Kasumi-1 (cell line): ENCODE results near the gene TENT4A.
A peak's percentile ranks its signal among the peaks of the same experiment; 100 is the strongest.

ENCODE experiments used
- DNase-seq, 2 experiments: peaks; one replicate each; lab custom pipeline; 2025; lab: John Stamatoyannopoulos, UW

Gene TENT4A

DNA sequence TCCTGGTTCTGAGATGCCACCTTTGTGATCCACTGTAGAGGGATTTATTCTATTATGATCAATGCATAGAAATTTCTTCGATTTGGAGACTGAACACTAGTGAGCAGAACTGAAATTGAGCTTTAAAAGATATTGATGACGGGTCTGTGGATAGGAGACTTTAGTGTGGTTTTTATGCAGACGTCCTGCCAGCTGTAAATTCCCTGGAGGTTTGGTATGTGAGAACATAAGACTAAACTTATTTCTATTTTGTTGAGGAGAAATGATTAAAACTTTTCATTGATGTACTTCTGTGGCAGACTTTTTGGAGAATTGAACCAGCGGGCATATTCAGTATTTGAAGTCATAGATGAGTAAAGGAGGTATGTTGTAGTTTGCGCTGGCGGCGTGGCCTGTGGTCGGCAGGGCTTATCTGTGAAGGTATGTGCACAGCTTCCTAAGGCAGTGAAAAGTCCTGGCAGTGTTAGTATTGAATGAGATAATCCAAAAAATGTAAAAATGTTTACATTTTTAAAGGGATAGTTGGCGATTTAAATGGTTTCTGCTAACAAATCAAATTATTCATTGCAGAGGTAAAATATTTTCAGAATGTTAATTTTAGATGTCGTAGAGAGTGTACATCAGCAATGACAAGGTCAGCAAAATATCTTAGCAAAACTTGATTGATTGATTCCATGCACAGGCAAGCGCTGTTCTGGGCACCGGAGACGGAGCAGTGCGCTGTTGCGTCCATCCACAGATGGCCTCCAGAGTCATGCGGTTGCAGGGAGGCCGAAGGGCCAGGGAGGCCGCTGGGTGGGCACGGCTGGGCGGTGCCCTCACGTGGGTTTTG lies 20.4 kb downstream of the TENT4A start:
- DNase-seq, result no peak

DNA sequence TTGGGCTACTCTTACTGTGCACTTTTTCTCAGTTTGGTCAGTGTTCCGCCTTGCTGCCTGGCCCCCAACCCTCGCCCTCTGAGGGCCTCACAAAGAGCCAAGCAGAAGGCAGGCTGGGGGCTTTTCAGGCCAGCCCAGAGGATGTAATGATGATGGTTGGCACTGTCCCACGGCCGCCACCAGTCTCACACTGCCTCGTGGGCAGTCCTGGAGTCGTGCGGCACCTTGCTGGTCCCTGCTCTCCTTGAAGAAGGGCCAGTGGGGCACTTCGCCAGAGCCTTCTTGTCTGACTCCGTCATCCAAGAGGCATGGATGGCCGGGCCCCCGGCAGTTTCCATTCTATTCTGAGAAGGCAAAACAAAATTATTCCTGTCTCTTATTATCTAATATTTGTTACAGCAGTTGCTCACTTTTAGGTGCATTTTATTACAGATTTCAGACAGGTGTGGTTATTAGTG lies 21.0 kb downstream of the TENT4A start:
- DNase-seq, result no peak

DNA sequence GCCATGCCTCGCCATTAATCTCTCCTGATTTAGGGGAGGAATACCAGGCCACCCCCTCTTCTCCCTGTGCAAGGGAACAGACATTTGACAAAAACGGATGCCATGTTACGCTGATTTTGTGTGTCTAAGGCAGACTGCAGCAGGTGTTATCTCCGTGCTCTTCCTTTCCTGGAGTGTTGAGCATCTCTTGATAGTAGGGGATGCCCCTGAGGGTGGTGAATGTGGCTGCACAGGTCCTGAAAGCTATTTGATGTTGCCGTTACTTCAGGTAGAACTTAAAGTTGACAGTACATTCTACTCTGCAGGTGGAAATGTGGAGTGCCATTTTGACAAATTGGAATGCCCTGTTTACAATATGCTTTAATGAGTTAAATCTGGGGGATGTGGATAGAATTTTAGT lies 21.5 kb downstream of the TENT4A start:
- DNase-seq, result no peak

DNA sequence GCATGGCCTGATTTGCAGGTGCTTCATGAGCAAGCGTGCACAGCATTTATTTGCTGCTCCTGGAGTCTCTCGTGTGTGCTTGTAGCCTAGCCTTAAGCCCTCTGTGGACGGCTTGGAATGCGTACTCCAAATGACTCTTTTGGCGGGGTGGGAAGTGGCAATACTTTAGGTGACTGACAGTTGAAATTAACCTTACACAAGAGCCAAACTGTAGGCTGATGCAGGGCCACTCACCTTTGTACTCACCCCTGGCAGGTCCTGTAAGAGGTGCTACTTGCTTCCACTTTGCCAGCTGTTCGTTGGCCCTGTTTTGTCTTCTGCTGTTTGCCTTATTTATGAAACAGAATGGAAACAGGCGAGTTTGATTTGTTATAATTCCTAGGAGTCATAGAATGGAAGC lies 22.9 kb downstream of the TENT4A start:
- DNase-seq, result no peak

DNA sequence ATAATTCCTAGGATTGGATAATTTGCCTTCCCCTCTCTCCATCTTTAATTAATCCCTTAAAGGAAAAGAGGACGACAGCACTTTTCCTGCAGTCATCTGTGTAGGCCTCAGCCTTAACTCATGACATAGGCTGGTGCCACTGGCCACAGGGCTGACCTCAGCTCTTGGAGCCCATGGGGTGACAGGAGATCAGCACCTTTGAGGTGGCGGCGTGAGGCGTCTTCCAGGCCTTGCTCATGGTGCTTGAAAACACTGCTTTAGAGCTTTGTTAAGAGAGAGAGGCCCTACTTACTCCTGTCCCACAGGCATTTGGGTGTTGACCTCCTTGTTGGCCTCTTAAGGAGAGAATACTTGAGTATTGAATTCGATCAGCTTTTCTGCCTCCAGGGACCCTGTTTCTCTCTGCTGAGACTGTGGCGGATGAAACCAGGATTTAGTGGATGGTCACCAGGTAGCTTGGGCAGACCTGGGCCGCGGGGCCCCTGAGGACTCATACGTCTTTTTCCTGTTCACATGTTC lies 23.4 kb downstream of the TENT4A start:
- DNase-seq, result no peak

DNA sequence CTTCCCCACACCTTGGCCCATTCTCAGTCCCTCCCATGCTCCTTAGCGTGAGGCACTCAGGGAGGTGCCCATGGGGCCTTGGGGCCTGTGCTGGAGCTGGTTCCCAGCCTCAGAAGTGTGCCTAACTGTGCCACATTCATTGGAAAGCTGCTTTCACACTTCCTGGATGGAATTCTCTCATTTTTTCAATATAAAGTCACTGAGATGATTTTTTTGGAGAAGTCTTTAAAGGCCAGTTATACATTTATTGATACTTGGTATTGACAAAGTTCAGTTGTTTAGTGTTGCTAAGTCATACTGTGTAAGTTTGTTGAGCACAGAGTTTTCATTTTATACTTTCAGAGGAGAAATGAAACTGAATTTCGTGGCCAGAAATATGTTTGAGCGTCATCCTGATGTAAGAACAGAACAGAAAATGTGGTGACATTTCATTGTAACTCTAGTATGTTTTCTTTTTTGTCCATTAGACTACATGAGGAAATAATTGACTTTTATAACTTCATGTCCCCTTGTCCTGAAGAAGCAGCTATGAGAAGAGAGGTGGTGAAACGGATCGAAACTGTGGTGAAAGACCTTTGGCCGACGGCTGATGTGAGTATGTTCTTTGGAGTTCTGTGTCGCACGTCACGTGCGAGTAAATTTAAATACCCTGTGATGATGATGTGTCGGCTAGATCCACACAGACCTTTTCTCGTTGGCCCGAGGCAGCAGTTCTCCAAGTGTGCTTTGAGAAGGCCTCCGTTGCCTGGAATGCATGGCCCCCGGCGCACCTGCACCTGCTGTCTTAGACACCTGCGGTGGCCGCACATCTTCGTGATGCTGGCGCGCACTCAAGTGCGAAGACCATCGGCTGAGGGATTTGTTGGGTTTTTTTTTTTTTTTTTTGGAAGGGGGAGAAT lies 24.1 kb downstream of the TENT4A start:
- no peak for DNase-seq

DNA sequence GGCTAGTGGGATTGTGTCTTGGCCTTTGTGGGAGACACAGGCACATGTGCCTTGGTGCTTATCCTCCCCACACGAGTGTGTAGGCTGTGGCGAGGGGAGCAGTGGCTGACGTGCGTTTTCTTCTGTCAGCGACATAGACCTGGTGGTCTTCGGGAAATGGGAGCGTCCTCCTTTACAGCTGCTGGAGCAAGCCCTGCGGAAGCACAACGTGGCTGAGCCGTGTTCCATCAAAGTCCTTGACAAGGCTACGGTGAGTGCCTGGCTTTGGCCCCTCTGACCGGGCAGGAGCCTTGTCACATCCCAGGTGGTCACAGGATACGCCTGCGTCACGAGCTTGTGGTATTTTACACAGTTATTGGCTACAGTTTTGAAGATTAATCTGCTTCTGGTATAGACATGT lies 26.4 kb downstream of the TENT4A start:
- no peak for DNase-seq

DNA sequence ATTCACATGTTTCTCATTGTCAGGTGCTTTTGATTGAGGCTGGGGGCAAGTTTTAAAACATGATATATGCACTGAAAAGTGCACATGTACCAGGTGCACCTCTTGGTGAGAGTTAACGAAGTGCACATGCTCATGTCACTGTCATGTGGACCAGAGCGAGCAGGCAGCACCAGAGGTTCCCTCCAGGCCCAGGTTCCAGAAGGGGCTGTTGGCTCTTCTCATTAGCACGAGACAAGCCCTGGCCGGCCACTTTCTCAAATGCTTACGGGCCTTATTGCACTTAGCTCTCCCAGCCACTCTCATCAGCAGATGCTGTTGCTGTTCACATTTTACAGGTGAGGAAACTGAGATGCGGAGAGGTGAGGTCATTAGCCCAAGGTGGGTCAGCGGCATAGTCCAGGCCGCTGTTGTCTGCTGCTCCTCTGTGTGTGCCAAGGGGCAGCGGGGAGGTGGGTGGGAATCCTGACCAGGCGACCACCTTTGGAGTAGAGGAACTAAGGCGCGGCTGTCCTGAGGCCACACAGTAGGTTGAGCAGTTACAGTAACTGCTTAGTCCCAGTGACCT lies 27.4 kb downstream of the TENT4A start:
- DNase-seq, result no peak

DNA sequence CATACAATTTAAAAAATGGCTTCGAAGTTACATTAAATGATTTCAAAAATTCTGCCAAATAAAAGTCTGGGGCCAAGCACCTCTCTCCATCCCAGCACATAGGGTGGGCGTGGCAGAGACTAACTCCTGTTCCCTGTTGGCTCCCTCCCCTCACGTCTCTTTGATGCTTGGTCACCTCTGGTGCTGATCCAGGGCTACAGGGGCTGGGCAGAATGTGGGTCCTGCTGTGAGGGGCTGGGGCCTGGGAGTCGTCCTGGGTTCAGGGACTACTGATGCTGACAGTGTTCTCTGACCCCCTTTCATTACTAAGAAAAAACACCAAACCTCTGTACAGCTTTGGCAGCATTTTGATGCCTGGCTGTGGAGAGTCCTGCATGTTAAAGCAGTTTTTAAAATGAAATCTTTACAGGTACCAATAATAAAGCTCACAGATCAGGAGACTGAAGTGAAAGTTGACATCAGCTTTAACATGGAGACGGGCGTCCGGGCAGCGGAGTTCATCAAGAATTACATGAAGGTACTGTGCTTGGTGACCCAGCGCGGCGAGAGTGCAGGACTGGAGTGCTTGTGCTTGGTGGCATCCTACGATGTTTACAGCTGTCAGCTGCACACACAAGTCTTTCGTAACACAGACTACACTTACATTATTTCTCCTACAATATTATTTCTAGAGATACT lies 29.0 kb downstream of the TENT4A start:
- DNase-seq, result no peak

DNA sequence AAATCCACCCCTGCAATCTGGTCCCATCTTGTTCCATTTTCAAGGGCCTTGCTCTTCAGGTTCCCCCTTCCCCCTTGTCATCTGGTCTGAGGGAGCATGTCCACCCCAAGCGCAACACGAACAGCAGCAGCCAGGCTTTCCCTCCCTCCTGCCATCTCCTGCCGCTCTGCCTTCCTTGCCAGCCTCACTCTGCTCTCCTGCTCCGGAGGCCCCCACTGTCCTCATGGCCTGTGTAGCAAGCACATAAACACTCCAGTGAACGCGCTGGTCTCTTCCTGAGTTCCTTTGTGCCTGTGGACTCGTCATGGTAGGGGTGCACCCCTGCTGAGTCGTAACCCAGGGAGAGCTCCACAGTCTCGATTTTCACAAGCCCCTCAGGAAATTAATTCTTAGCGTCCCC lies 29.9 kb downstream of the TENT4A start:
- no peak for DNase-seq

DNA sequence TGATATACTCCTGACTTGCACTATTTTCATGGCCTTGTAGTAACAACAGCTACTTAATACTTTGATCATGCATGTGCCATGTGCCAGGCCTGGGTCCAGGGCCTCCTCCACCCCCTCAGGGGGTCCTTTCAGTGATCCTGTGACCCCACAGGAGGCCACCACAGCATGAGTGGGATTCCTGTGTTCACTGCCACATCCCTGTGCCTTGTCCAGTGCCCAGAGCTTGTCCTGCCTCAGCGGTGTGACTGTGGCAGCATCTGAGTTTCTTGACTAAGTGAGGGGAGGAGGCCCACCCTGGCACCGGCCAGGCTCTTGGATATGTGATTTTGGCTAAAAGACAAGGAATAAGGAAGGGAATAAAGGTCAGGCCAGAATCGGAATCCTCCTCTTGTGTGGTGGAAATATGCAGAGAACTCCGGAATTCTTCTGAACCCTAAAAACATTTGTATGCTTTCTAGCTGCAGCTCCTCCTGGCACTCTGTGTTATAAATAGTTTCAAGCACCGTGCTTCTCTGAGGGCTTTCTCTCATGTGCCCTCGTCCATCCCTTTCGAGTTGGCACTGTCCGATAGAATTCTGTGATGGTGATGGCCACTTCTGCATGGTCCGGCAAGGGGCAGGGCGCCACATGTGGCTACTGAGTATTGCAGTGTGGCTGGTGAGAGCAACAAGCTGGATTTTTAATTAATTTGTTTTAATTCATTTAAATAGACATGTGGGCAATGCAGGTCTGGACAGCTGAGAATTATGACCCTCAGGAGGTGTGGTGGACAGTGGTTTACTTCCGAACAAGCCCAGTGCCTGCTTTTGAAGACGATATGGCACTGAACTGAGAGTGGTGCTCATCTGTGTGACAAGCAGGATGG lies 31.8 kb downstream of the TENT4A start:
- DNase-seq, result no peak

DNA sequence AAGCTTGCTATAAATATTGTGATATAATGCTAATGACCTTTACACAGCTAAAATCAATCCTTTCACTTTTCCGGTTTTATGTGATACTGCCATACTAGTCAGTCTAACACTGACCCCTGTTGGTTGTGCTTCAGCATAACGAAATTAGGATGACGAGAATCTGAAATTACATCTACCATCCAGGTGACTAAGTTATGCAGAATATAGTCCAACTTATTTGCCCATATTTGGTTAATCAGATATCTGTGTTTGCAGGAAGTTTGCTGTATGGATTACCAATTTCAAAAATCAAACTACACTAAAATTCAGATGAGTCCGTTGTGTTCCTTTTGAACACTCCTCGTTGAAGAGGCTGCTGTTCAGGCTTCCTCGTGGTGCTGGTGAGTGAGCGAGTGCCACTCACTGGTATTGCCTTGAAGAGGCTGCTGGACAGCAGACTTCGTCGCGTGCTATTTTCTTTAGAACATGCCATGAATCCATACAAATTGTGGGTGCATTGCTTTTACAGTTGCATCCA lies 32.5 kb downstream of the TENT4A start:
- DNase-seq, result peak; percentile 51 to 66

DNA sequence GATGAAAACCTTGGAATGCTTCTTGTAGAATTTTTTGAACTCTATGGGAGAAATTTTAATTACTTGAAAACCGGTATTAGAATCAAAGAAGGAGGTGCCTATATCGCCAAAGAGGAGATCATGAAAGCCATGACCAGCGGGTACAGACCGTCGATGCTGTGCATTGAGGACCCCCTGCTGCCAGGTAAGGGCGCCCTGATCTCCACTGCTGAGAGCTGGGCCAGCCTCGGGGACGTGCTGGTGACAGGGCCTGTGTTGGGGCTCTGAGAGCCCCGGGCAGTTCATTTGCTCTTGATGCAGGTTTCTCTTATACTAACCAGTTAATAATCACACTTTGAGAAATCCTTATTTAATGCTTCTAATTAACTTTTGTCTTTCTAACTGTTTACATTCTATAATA lies 33.0 kb downstream of the TENT4A start:
- no peak for DNase-seq

DNA sequence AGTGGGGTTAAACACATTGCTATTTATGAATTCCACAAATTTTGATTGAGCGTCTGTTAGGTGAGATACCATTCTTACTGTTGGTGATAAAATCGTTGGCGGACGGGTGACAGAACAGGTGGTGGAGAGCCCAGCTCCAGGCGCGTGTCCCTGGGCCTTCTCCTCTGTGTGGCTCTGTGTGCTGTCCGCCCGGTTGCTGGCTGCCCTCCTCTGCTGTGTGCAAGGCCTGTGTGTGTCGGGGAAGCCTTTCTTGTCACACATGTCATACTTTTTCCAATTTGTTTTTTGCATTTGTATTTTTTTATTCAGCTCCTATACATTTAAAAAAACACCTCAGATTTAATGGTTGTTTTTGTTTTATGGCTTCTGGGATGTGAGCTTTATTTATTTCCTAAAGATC lies 33.9 kb downstream of the TENT4A start:
- DNase-seq, result no peak

DNA sequence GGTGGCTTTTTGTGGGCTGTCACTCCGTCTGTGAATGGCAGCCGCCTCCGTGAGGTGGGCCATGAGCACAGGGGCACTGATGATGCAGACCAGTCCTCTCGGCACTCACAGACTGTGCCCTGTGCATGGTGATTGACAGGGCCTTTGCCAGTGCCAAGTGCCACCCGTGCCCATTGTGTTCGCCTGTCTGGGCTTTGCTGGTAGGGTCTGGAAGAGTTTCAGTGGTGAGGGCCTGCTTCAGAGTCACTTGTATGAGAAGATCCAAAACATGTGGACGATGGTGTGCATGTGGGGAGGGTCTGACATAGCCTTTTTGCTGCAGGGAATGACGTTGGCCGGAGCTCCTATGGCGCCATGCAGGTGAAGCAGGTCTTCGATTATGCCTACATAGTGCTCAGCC lies 34.9 kb downstream of the TENT4A start:
- no peak for DNase-seq

DNA sequence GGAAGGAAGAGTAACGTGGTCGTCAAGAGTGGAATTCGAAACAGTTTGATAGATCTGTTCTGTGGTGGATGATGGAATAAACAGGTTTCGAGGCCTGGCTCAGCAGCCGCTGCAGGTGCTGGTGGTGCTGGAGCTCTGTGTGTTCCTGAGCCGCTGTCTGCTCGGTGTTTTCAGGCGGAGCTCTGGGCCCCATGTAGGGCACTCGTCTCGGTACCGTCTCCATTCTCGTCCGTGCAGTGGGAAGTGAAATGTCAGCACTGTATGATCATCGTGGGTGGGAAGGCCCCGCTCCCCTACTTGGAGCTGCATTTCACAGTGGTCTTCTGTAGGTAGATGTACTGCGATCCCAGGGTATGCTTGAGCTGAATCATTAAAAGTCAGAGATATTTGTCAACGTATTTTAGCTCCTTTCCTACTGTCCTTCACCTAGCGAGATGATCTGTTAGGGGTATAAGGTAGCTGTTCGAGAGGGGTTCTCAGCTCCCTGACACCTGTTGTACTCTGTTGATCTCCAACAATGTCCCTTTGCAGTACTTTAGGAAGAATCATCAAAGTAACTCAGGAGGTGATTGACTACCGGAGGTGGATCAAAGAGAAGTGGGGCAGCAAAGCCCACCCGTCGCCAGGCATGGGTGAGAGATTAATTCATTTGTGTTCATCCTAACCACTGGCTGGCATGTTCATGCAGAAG lies 35.9 kb downstream of the TENT4A start:
- no peak for DNase-seq

DNA sequence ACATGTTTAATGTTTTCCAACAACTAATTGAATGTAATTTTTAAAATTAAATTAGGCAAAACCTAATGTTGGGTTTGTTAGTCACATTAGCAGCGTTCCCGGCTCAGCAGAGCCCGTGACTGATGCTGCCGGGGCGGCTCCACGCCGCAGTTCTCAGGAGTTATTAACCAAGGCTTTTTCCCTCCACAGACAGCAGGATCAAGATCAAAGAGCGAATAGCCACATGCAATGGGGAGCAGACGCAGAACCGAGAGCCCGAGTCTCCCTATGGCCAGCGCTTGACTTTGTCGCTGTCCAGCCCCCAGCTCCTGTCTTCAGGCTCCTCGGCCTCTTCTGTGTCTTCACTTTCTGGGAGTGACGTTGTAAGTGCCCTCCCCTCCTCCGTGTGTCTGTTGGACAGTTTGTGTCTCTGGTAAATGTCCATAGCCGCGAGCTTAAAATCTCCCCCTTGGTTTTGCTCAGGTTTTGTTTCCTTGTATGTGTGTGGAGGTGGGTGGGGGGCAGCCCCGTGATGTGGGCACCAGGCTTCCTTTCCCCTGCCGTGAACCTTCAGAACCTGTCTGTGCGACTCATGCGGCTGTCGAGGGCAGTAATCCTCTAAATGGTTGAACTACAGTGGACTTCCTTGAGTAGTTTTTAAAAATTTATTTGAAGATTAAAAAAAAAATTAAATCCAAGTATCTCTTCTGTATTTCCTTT lies 37.1 kb downstream of the TENT4A start:
- no peak for DNase-seq

DNA sequence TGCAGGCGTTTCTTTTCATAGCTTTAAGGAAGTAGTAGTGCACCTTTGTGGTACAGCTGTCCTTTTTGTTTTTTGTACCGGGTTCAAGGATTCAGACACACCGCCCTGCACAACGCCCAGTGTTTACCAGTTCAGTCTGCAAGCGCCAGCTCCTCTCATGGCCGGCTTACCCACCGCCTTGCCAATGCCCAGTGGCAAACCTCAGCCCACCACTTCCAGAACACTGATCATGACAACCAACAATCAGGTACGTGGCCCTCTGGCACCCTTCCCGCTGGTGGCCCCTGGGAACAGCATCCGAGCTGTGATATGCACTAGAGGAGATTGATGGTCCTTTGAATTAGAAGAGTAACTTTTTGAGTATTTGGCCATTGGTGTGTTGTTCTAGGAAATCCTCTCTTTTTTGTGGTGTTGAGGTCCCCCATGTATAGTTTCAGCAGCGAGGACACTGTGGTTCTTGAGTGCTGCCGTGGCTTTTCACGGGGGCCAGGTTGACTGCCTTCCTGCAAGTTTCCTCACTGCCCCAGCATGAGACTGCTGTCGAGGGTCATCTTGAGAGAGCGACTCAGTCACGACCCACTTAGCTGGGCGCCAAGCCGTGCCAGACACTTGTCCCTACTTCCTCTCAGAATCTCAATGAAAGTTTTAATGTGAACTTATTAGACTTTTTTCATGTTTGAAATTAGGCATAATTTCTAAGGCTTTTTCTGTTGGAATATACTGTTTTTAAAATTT lies 37.9 kb downstream of the TENT4A start:
- DNase-seq, result no peak

DNA sequence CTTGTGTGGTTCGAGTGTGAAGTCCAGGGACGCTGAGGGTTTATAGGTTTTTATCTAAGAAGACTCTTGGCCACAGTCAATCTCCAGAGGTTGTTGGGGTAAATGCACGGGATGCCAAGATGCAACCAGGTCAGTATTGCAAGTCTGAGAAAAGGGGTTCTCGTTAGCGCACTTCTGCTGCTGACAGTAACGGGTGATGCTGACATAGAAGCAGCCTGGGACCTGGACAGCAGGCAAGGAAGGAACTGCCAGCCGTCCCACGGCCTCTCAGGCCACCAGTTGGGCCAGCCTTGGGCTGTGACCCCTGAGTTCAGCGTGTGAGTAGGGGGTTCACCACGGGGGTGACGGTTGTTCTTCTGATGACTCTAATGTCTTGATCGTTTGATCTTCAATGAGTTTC lies 39.0 kb downstream of the TENT4A start:
- no peak for DNase-seq
